GM21528 (cell line): ENCODE measurements around the gene ERBB4.

Experiments
- ATAC-seq: cut with Tn5 transposase; IDR thresholded peaks from one replicate; pipeline ENCODE4 v1.9.1; 2021; ENCODE audit warnings: mild to moderate bottlenecking, moderate library complexity; ENCODE audit not compliant: unreplicated experiment, low FRiP score

ERBB4 gene

DNA sequence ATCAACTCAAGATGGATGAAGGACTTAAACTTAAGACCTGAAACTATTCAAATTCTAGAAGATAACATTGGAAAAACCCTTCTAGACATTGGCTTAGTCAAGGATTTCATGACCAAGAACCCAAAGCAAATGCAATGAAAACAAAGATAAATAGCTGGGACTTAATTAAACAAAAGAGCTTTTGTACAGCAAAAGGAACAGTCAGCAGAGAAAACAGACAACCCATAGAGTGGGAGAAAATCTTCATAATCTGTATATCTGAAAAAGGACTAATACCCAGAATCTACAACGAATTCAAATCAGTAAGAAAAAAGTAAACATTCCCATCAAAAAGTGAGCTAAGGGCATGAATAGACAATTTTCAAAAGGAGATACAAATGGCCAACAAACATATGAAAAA, 171.2 kb downstream of the ERBB4 start:
- no peak for ATAC-seq

DNA sequence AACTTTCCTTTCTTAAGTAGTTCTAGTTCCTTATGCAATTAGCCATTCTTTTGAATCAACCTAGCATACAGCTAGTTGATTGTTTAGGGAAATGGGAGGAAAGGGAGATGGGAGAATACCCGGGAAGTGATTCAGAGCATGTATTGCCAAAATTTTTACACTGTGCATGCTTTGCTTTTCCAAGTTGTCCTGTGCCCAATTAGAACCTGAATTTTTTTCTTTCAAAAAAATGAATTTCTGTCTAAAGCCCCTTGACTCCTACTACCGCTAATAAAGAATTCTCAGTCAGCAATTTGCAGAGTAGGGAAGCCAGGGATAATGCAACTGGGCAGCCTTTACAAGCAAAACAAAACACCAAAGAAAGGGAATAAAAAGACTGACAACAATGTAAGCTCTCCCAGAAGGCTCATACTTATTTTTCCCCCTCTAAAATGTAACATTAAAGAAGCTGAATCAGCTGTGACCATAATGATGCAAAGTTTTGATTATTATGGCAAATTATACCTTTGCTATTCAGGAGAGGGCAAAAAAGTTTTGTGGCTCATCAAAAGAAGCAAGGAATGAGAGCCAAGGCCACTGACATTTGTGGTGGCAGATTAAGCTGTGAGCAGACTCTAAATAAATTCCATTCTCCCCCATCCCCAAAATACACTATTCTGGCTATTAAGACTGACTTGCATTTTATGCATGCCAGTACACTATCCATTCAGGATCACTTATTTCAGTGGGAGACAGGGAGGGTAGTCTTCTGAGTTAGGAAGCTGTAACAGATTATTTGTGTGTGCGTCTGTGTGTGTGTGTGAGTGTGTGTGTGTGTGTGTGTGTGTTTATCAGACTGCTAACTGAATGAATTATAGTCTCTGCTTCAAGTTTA, 174.3 kb downstream of the ERBB4 start:
- no peak for ATAC-seq

DNA sequence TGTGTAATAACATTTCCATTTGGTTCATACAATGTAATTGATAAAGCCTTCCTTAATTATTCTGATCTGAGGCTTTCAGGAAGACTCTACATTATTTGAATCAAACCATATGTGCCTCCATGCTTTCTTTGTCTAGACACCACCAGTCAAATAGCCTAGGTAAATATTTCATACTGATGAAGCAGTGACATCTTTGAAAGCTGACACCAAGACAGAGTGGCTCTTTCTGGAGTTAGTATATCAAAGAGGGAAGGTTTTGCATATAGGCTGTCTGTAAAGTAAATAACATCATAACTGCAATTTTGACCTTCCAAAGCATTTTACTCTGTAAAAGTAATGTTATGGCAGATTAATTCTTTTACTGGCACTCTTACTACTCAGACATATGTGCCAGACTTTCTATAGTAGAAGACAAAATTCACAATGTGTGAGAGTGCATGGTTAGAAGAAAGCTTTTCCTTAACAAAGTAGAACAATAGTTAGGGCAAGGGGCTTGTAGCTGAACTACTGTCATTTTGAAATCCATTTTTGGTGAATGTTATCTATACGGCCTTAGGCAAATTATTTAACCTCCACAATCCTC, 177.3 kb downstream of the ERBB4 start:
- no peak for ATAC-seq

DNA sequence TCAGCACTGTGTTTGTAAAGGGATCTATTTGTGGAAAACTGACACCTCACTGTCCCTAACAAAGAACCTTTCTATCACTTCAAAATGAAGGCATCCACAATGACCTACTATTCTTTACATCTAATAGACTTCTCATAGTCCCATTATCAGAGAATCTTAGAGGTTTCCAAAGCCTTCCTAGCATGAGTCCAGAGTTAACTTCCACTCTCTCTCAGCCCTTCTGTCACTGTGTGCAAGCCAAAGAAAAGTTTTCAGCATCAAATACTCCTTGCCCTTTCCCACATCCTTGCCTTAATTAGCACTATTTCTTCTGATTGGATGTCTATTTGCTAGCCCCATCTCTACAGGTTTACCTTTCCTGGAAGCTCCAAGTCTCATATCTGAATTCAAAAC, 178.5 kb downstream of the ERBB4 start:
- no peak for ATAC-seq

DNA sequence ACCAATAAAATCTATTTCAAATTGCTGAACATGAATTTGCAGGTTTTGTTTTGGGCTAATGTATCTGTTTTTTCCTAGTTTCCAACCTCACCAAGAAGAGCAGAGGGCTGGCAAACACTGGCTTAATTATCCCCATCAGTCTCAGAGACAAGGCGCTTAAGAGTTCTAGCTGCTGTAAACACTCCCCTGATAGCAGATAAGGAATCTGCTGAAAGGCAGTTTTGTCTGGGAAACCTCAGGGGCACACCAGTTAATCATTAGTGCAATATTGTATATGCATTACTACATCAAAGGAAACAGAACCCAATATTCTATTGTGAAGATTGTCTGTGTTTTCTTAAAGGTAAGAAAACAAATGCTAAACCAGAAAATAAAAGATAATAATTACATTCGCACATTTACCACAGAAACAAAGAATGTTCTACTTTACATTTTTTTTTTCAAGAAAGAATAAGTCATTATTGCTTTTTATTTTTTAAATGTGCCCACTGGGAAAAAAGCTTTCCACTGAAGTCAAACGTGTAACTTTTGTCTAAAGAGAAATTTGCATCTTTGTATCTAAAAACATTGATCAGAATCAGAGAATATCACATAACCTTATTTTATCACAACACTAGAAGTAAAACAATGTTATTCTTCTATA, 179.1 kb downstream of the ERBB4 start:
- no peak for ATAC-seq

DNA sequence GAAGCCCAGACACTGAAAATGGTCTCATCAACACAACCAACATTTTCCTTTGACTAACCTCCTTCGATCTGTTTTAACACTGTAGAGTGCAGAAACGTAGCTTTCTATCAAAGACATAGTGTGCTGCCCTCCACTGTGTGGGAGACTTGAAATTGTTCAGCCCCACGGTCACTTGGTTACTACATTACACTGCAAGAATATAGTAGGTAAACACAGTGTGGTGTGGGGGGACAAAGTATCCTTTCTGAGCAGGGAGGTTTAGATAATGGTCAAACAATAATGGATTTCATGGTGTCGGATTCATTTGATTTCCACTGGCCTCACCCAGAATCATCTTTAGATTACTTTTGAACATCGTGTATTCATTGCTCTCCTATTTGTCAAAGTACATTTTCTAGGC, 181.0 kb downstream of the ERBB4 start:
- no peak for ATAC-seq

DNA sequence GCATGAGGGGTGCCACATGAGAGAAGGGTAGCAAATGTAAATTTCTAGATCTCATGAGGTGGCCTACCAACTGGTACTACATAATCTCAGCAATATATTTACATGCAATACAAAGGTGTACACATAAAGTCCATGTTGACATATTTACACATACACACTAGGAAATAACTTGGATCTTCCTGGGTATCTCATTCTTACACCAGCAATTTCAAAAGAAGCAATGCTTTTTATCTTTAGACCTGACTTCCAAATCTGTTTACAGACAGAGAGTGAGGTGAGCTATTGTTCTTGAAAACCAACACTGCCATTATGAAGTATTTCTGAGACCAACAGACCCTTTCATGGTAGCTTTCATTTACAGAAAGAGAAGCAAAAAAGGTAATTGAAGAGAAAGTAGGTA, 184.2 kb downstream of the ERBB4 start:
- ATAC-seq = no peak

DNA sequence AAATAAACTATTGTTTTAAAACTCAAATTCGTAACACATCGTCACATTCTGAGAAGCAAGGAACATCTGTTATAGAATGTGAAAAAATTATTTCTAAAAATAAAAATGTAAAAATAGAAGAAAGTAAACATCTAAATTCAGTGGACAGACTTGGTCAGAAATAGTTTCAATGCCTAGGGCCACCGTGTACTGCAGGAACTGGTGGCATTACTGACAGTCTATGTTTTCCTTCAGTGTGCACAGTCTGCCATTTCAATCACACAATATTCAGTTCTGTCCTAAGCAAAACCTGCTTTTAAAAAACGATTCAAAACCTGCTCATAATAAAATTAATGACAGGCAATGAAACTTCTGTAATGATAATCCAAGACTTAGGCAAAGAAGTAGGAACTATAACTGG, 190.1 kb downstream of the ERBB4 start:
- no peak for ATAC-seq

DNA sequence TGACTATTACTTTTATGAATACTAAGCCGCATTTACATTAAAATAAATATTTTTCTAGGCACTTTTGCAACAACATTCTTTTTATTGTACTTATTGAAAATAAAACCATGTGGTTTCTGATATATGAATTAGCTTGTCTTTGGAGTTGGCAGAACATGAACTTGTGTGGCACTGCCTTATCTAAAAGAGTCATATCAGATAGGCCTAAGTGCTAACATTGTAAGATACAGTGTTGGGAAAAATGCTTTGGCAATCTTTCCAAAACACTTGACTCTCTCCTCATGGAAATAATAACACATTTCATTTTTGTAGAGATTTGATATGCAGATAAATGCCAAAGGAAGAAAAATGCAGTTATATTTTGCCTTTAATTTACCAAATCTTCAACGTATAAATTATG, 191.7 kb downstream of the ERBB4 start:
- ATAC-seq = no peak

DNA sequence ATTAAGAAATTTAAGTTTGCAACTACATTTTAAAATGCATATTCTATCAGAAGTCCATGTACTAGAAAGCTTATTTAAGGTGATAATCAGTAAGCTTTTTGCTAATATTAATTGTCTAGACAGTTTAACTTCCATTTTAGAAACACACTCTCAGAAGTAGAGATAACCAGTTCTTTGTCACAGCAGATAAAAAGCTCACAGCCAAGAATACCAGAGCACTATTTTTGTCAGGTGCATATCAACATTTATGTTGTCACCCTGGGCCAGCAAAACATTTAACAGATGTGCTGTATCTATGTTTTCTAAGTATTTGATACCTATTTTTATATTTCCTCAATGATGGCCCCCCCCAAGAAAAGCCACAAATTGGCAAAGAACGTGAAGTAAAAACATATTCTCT, 192.6 kb downstream of the ERBB4 start:
- ATAC-seq = no peak

DNA sequence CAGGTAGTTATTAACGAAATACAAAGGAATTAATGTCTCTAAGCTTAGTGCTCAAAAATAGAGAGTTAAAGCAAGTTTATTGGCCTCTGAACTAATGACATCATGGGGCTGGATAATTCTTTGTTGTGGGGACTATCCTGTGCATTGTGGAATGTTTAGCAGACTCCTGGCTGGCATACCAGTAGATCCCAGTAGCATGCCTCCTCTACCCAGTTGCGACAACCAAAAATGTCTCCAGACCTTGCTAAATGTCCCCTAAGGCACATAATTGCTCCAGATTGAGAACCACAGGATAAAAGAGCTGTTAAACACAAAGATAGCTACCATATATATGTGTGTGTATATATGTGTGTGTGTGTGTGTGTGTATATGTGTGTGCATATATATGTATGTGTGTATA, 194.5 kb downstream of the ERBB4 start:
- ATAC-seq = no peak

DNA sequence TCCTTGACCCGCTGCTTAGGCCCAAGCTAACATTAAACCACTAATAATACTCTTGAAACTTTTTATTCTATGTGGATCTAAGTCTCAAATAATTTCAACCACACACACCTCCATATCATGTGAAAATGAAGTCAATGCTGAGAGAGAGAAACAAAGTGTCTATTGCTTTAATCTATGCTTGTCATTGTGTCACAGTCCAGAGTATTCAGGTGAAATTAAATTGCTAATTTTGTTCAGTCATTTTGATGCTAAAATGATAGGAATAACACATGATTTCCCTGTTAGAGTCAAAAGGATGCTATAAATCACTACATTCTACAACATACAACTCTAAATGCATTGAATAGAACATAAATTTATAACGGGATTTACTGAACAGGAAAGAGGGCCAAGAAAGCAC, 195.4 kb downstream of the ERBB4 start:
- no peak for ATAC-seq

DNA sequence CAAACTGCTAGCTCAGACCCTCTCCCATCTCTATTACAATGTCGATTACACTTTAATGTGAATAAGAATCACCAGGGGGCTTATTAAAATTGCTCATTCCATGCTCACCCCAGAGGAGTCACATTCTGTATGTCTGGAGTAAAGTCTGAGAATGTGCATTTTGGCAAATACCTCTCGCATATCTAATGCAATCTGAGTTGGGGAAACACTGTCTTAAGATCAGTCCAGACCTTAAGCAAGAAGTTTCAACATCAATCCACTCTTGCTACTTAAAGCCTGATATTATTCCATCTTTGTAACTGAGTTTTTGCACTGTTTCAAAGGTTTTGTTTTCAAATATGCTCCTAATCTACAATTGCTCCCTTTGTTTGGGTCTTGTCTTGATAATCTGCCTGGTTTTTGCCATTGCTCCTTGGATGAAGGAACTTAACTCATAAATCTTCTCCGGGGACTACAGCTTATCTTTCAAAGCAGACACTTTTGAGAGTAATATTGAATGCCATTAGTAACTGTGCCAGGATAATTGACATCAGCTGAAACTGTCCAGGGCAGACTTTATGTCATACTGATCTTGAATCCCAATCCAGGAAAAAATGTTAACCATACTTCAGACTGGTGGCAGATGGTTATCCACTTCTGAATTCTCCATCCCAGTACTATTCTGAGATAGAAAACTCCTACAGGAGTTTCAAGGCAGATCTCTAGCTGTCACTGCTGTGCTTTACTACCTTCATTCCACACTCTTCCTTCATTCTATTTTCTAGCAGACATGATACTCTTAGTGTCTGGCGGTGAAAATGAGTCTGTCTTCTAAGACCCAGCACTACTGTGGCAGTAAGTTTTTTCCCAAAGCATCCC, 200.9 kb downstream of the ERBB4 start:
- no peak for ATAC-seq

DNA sequence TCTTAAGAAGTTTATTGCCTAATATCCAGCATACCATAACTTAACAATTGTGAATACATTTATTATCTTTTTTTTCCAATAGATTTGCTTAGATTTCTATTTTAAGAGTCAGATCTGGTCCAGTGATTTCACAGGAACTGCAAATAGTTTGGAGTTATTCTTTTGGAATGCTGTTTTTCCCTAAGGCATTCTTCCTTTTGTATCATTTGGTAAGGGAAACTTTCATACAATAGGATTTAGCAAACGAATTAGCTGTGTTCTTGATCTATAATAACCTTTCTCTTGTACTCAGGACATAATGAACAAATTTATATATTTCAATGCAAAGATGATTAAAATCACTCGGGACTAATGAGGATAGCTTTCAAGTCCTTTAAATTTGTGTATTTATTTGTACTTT, 201.6 kb downstream of the ERBB4 start:
- ATAC-seq = no peak

DNA sequence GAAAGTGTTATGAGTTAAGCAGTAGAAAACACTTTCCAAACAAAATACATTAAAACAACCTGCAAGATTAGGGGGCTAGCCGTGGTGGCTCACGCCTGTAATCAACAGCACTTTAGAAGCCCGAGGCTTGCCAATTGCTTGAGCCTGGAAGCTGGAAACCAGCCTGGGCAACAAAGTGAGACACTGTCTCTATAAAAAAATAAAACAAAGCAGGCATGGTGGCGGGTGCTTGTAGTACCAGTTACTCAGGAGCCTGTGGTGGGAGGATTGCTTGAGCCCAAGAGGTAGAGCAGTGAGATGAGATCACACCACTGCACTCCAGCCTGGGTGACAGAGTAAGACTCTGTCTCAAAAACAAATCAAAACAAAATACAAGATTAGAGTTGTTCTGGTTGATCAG, 208.3 kb downstream of the ERBB4 start:
- no peak for ATAC-seq

DNA sequence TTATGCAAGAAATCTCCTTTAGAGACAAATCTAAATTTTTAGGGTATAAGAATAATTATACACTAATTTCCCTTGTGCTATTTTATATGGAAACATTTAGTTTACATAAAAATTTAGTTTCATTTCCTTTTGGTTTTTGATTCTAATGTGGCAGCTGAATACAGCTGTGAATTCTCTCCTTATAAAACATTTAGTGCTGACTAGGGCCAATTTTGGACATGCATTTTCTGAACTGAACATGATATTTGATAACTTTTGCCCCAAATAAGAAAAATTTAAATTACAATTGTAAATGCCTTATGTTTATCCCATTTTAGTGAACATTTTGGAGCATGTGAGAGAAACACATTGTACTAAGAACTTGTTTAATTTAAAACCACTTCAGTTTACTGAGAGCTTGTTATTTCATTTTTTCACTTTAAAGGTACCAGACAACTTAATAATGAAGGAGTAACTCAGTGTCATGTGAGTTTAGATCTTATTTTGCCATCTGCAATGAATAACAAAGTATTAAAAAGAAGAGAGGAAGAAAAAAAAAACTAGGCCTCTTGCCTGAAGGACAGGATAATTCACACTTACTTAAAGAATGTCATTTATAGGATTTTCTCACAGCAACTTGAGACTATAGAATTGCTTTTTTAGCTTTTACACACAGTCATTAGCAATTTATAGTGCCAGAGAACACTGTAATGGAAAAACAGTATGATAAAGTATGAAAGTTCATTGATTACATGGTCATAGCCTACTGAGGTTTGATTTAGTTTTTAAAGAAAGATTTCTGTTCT, 209.7 kb downstream of the ERBB4 start:
- ATAC-seq = no peak

DNA sequence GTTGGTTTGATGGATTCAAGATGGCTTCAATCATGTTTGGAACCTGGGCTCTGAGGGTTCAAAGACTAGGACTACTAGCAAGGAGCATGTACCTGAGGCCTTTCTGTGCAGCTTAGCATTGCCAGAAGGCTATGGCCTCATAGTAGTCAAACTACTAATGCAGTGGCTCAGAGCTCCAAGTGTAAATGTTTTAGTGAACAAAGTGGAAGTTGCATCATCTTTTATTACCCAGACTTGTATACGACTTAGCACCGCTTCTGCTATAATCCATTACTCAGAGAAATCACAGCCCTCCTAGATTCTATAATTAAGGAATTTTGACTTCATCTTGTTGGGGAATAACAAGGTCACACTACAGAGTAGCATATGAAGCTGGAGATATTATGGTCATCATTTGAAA, 210.5 kb downstream of the ERBB4 start:
- no peak for ATAC-seq

DNA sequence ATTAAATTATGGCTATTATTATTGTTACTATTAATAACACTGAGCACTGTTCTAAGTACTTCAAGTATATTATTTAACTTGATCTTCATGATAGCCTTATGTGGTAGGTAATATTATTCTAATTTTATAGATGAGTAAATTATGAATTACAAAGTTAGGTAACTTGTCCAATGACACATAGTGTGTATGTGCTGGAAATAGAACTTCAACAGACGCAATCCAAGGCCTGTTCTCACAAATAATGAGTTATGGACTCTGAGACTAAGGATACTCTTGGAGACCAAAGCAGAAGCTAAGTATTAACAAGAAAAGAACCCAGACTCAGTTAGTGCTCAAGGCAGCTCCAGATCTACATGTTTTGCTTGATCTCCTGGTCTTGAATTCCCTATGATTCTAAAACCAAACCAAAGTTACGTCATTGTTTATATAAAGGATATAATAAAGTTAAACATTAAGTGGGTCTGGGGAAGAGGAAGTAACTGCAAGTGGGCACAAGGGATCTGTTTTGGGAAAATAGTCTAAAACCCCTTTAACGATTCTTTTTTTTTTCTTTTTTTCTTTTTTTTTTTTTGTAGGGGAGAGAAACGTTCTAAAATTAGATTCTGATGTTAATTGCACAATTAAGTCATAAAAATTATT, 211.3 kb downstream of the ERBB4 start:
- no peak for ATAC-seq

DNA sequence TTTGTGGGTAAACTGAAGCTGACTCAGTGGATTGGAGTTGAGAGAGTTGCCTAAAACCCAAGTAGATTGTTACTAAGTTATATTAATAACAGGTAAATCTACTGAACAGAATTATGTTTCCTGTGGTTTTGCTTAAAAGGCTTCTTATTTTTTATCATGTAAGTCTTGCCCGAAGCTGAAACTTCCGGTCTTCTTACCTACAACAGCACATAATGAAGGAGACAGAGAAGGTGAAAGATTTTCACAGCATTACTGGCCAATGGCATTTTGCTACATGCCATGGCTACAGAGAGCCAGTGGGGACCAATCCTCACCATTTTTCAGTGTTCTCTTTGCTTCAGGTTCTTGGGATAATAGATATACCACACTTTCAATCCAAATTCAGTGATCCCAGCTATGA, 220.0 kb downstream of the ERBB4 start:
- ATAC-seq = no peak

DNA sequence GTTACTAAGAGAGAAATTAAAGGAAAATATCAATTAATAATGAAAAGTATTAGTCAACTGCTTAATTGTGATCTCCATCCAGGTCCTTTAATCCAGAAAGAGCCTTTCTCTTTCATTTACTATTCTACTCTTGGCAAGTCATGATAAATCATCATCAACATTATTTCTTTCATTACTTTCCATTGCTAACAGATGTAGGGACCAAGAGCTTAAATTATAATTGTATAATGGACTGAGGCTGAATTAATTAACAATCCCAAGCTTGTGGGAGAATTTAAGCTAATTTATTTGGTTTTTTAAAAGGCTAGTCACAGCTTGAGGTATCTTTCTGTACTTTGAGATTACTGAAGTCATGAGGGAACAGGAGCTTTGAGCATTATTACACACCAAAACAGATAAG, 223.9 kb downstream of the ERBB4 start:
- no peak for ATAC-seq
